ENCODE data around the gene ASIC5. TPM values are rescaled to one million over a fixed set of nuclear protein-coding genes. Genes with fewer than 3 reads are reported as not detected.

ASIC5 gene
- total RNA-seq, 1 donor, result not detected

GRCh38 chr4:155891058-155891457 is 25.0 kb upstream of the ASIC5 start:
- no peak overlapping the region for H3K27ac ChIP-seq (ENCODE audit: low read depth, low read length)
- no peaks in the 10 kb centered on the region for H3K36me3 ChIP-seq (ENCODE audit: insufficient read depth, low read length)
- no peak overlapping the region for H3K4me3 ChIP-seq (ENCODE audit: insufficient read depth, low read length)
- H3K4me1 ChIP-seq (ENCODE audit: insufficient read depth, low read length), result peaks cover 4% of the 10 kb centered on the region
- H4K20me1 ChIP-seq (ENCODE audit: insufficient read depth, low read length), result no peaks in the 10 kb centered on the region
- H2AFZ ChIP-seq (ENCODE audit: low read length), result no peak overlapping the region
- DNase-seq (ENCODE audit: insufficient read length, low spot score, missing footprints), result no peak
- H3K4me2 ChIP-seq (ENCODE audit: insufficient read depth, low read length), result no peak overlapping the region
- H3K79me2 ChIP-seq (ENCODE audit: insufficient read depth, low read length), result no peaks in the 10 kb centered on the region
- no peaks in the 10 kb centered on the region for H3K27me3 ChIP-seq (ENCODE audit: insufficient read depth, low read length)
- no peak for TF ChIP-seq CTCF (IDR thresholded peaks at IDR 0.05; ENCODE audit: extremely low read depth, low read depth, low read length)
- H3K9me3 ChIP-seq (ENCODE audit: low read depth, low read length), result no peaks in the 10 kb centered on the region

DNA sequence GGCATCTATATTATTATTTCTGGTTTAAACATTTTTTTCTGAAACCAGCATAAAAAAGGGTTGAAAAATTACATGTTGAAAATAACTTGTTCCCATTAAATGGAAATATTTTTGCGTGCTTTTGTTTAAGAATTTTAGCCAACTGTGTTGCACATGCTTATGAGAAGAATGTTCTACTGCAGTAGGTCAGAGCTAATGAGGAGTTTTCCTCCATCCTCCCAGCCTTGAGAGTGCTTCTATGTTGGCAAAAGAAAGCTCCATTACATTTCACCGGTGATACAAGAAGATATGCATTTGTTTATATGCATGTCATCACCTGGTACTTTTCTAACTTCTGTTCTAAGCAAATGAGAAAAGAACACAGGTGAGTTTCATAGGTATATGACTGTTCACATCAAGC is 23.9 kb upstream of the ASIC5 start:
- Histone ChIP-seq H2AFZ (ENCODE audit: low read length) (no peak overlapping the region), H3K4me1 (ENCODE audit: insufficient read depth, low read length) (peaks cover 4% of the 10 kb centered on the region), H3K79me2 (ENCODE audit: insufficient read depth, low read length) (no peaks in the 10 kb centered on the region), H3K36me3 (ENCODE audit: insufficient read depth, low read length) (no peaks in the 10 kb centered on the region), H3K4me3 (ENCODE audit: insufficient read depth, low read length) (no peak overlapping the region), H3K9me3 (ENCODE audit: low read depth, low read length) (no peaks in the 10 kb centered on the region), H3K4me2 (ENCODE audit: insufficient read depth, low read length) (no peak overlapping the region), H3K27me3 (ENCODE audit: insufficient read depth, low read length) (no peaks in the 10 kb centered on the region), H4K20me1 (ENCODE audit: insufficient read depth, low read length) (no peaks in the 10 kb centered on the region), H3K27ac (ENCODE audit: low read depth, low read length) (no peak overlapping the region)
- no peak for TF ChIP-seq CTCF (IDR thresholded peaks at IDR 0.05; ENCODE audit: extremely low read depth, low read depth, low read length)
- no peak for DNase-seq (ENCODE audit: insufficient read length, low spot score, missing footprints)

GRCh38 chr4:155889031-155889793 is 23.1 kb upstream of the ASIC5 start:
- no peak for DNase-seq (ENCODE audit: insufficient read length, low spot score, missing footprints)
- H3K4me2 ChIP-seq (ENCODE audit: insufficient read depth, low read length), result peak overlapping the region; percentile 8
- H3K27me3 ChIP-seq (ENCODE audit: insufficient read depth, low read length), result no peaks in the 10 kb centered on the region
- no peaks in the 10 kb centered on the region for H3K36me3 ChIP-seq (ENCODE audit: insufficient read depth, low read length)
- H2AFZ ChIP-seq (ENCODE audit: low read length), result no peak overlapping the region
- TF ChIP-seq CTCF (IDR thresholded peaks at IDR 0.05; ENCODE audit: extremely low read depth, low read depth, low read length), result no peak
- H3K27ac ChIP-seq (ENCODE audit: low read depth, low read length), result peak overlapping the region; percentile 34
- H4K20me1 ChIP-seq (ENCODE audit: insufficient read depth, low read length), result no peaks in the 10 kb centered on the region
- H3K4me3 ChIP-seq (ENCODE audit: insufficient read depth, low read length), result no peak overlapping the region
- no peaks in the 10 kb centered on the region for H3K9me3 ChIP-seq (ENCODE audit: low read depth, low read length)
- peaks cover 4% of the 10 kb centered on the region for H3K4me1 ChIP-seq (ENCODE audit: insufficient read depth, low read length)
- H3K79me2 ChIP-seq (ENCODE audit: insufficient read depth, low read length), result no peaks in the 10 kb centered on the region

DNA sequence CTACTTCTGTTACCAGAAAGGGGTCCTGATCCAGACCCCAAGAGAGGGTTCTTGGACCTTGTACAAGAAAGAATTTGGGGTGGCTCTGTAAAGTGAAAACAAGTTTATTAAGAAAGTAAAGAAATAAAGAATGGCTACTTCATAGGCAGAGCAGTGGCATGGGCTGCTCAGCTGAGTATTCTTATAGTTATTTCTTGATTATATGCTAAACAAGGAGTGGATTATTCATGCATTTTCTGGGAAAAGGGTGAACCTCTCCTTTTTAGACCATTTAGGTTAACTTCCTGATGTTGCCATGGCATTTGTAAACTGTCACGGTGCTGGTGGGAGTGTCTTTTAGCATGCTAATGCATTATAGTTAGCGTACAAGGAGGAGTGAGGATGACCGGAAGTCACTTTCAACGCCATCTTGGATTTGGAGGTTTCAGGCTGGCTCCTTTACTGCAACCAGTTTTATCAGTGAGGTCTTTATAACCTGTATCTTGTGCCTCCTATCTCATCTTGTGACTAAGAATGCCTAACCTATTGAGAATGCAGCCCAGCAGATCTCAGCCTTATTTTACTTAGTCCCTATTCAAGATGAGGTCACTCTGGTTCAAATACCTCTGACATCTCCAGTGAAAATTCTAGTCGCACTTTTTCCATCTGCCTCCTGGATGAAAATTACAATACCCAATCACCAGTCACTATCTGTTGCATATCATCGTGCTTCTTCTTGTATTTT is 21.9 kb upstream of the ASIC5 start:
- DNase-seq (ENCODE audit: insufficient read length, low spot score, missing footprints), result no peak
- H3K4me3 ChIP-seq (ENCODE audit: insufficient read depth, low read length), result no peak overlapping the region
- no peaks in the 10 kb centered on the region for H4K20me1 ChIP-seq (ENCODE audit: insufficient read depth, low read length)
- no peaks in the 10 kb centered on the region for H3K79me2 ChIP-seq (ENCODE audit: insufficient read depth, low read length)
- no peaks in the 10 kb centered on the region for H3K9me3 ChIP-seq (ENCODE audit: low read depth, low read length)
- TF ChIP-seq CTCF (IDR thresholded peaks at IDR 0.05; ENCODE audit: extremely low read depth, low read depth, low read length), result no peak
- H3K4me1 ChIP-seq (ENCODE audit: insufficient read depth, low read length), result peaks cover 4% of the 10 kb centered on the region
- H3K4me2 ChIP-seq (ENCODE audit: insufficient read depth, low read length), result no peak overlapping the region
- H3K27ac ChIP-seq (ENCODE audit: low read depth, low read length), result no peak overlapping the region
- no peaks in the 10 kb centered on the region for H3K36me3 ChIP-seq (ENCODE audit: insufficient read depth, low read length)
- H2AFZ ChIP-seq (ENCODE audit: low read length), result no peak overlapping the region
- no peaks in the 10 kb centered on the region for H3K27me3 ChIP-seq (ENCODE audit: insufficient read depth, low read length)

All from osteoblast (primary cell).